H1 (cell line): Measurements from ENCODE around the gene YAP1. TPM values are rescaled to one million over a fixed set of nuclear protein-coding genes. Genes with fewer than 3 reads are reported as not detected.

Source experiments
- ATF2 ChIP-seq: IDR thresholded peaks from 2 replicates; pipeline ENCODE4 v1.6.1; 2012; ENCODE audit warnings: low read length, inconsistent platforms
- CTCF ChIP-seq, 3 experiments: IDR thresholded peaks; 1 replicate in 2 of 3; 2 replicates in 1 of 3; pipeline versions ENCODE4 v1.5.1 to v1.6.1; 2011; ENCODE audit warnings: low read length in 3 of 3, mild to moderate bottlenecking in 3 of 3, inconsistent platforms in 2 of 3, low read depth in 1 of 3, moderate library complexity in 1 of 3; ENCODE audit not compliant: insufficient read depth in 1 of 3; ENCODE audit errors: control extremely low read depth in 1 of 3
- JUN ChIP-seq: IDR thresholded peaks from 2 replicates; pipeline ENCODE4 v1.6.1; 2011; ENCODE audit warnings: low read depth, mild to moderate bottlenecking, improper control_type of control experiment, low read length
- RAD21 ChIP-seq, 2 experiments: IDR thresholded peaks in 1 of 2; conservative IDR thresholded peaks in 1 of 2; 2 replicates each; pipeline ENCODE4 v1.6.1; 2011; ENCODE audit warnings: low read depth in 2 of 2, low read length in 2 of 2, improper control_type of control experiment in 1 of 2, inconsistent platforms in 1 of 2, mild to moderate bottlenecking in 1 of 2, moderate library complexity in 1 of 2
- RFX5 ChIP-seq: IDR thresholded peaks from 2 replicates; pipeline ENCODE4 v1.6.1; 2011; ENCODE audit warnings: low read depth, low read length, improper control_type of control experiment, borderline replicate concordance
- SP4 ChIP-seq: IDR thresholded peaks from 2 replicates; pipeline ENCODE4 v1.6.1; 2012; ENCODE audit warnings: low read length, inconsistent platforms
- YY1 ChIP-seq: IDR thresholded peaks from 2 replicates; pipeline ENCODE4 v1.6.1; 2011; ENCODE audit warnings: low read depth, mild to moderate bottlenecking, low read length
- polyA plus RNA-seq, 7 experiments: library from polyadenylated mRNA; depleted of rRNA in 3 of 7; stranded (reverse) in 5 of 7; unstranded in 2 of 7; fragments of >200 nt in 5 of 7; fragments of 200-250 nt in 2 of 7; gene quantifications; 1 replicate in 5 of 7; 2 replicates in 1 of 7; 4 replicates in 1 of 7; pipeline versions ENCODE4 v1.2.1 to v1.2.3, GENCODE V29; 2011 to 2013; ENCODE audit warnings: missing spikeins in 2 of 7, mixed read lengths in 2 of 7
- total RNA-seq: library from RNA; stranded (reverse); fragmentation: NEBNext Ultra II Directional; extraction: Animal tissue kit (Norgen Biotek cat#: 25700); gene quantifications from 2 replicates; pipeline ENCODE4 v1.2.1, GENCODE V29; 2021

The YAP1 gene
- total and polyA plus RNA-seq, 2 of the 8 experiments (the other 6 are each of a cell fraction or from before 2014, with no cell fraction given) = 62.0 to 108 TPM

GRCh38 chr11:102268083-102268984, 158.1 kb downstream of the YAP1 start (continued):
- TF ChIP-seq RFX5 (no peak), CTCF (IDR thresholded peaks at IDR 0.05; ENCODE audit: control extremely low read depth in 1 of 3, insufficient read depth in 1 of 3, low read depth in 1 of 3, low read length in 3 of 3) (peak; percentile 74 to 77 (median 74)), SP4 (no peak), RAD21 (IDR thresholded peaks at IDR 0.05 in 1 of 2, conservative IDR thresholded peaks at IDR 0.05 in 1 of 2; ENCODE audit: low read depth in 2 of 2, low read length in 2 of 2) (peak; percentile 75 to 80), YY1 (no peak), JUN (no peak), ATF2 (no peak)
- TF ChIP-seq, all 59 proteins: peak for 15
